Spleen (tissue), 7 donors: ENCODE measurements around the gene FADS6.

Experiments used
- POLR2A ChIP-seq, 3 donors: fragments of 450-650 bp; IDR thresholded peaks; one replicate each; pipeline ENCODE4 v1.5.1; 2017; ENCODE audit warnings: antibody characterized with exemption in 3 of 3, mild to moderate bottlenecking in 1 of 3
- TF ChIP-seq, protein P1 (sequence below), 11 experiments: fragments of 200-600 bp in 7 of 11; fragments of 450-650 bp in 4 of 11; sonication (generic) in 4 of 11; IDR thresholded peaks in 8 of 11; conservative IDR thresholded peaks in 3 of 11; 1 replicate in 7 of 11; 2 replicates in 4 of 11; pipeline versions ENCODE4 v1.4.0 to v1.8.0; 2016 to 2021; ENCODE audit warnings: antibody characterized with exemption in 11 of 11, inconsistent platforms in 4 of 11, mild to moderate bottlenecking in 1 of 11
- donor health status: DM: no; HTN: no; CAD: no; lungs with moderate emphysema.
- donor health status: DM: no; HTN: no; CAD: no.
- donor health status: DM: no; HTN: no; CAD: no.

DNA sequence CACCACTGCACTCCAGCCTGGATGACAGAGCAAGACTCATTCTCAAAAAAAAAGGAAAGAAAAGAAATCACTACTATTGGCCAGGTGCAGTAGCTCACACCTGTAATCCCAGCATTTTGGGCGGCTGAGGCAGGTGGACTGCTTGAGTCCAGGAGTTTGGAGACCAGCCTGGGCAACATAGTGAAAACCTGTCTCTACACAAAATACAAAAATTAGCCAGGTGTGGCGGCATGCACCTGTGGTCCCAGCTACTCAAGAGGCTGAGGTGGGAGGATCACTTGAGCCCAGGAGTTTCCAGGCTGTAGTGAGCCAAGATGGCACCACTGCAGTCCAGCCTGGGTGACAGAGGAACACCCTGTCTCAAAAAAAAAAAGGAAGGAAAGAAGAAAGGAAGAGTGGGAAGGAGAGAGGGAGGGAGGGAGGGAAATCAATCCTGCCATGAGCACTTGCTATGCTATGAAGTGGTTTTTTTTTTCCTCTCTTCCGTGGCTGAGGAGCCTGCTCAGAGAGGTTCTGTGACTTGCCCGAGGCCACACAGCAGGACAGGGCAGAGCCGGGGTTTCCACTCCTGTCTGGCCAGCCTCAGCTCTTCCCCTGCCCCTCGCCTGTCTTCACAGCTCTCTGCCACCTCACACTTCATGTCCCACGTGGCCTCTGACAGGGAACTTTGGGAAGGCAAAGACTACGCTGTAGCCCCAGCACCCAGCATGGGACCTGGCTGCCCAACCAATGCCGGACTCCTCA lies 44.6 kb downstream of the FADS6 start:
- TF ChIP-seq, protein P1, sequence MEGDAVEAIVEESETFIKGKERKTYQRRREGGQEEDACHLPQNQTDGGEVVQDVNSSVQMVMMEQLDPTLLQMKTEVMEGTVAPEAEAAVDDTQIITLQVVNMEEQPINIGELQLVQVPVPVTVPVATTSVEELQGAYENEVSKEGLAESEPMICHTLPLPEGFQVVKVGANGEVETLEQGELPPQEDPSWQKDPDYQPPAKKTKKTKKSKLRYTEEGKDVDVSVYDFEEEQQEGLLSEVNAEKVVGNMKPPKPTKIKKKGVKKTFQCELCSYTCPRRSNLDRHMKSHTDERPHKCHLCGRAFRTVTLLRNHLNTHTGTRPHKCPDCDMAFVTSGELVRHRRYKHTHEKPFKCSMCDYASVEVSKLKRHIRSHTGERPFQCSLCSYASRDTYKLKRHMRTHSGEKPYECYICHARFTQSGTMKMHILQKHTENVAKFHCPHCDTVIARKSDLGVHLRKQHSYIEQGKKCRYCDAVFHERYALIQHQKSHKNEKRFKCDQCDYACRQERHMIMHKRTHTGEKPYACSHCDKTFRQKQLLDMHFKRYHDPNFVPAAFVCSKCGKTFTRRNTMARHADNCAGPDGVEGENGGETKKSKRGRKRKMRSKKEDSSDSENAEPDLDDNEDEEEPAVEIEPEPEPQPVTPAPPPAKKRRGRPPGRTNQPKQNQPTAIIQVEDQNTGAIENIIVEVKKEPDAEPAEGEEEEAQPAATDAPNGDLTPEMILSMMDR (IDR thresholded peaks at IDR 0.05 in 8 of 11, conservative IDR thresholded peaks at IDR 0.05 in 3 of 11) = no peak
- TF ChIP-seq POLR2A (IDR thresholded peaks at IDR 0.05) = no peak
